Thyroid gland (tissue), 4 donors: ENCODE results near the gene LPCAT1. TPM values are rescaled to one million over a fixed set of nuclear protein-coding genes. Genes with fewer than 3 reads are reported as not detected.

Experiments
- DNase-seq, 2 donors: peaks; one replicate each; pipeline ENCODE4 v3.0.0-alpha.2; 2019
- H3K27ac ChIP-seq, 3 donors: fragments of 200-600 bp; sonication (generic); 1 replicate in 2 of 3; 2 replicates in 1 of 3; pipeline ENCODE4 v1.5.1; 2016 to 2019; ENCODE audit warnings: mild to moderate bottlenecking in 1 of 3, moderate library complexity in 1 of 3
- H3K27me3 ChIP-seq: fragments of 200-600 bp; sonication (generic); one replicate; pipeline ENCODE4 v1.5.1; 2019
- H3K36me3 ChIP-seq, 2 donors: fragments of 200-600 bp; sonication (generic); one replicate each; pipeline ENCODE4 v1.5.1; 2016 to 2019
- H3K4me1 ChIP-seq, 2 donors: fragments of 200-600 bp; sonication (generic); one replicate each; pipeline ENCODE4 v1.5.1; 2017 to 2019
- H3K4me3 ChIP-seq, 3 donors: fragments of 200-600 bp; sonication (generic); replicated peaks in 1 of 3; 1 replicate in 2 of 3; 2 replicates in 1 of 3; pipeline ENCODE4 v1.5.1; 2016; ENCODE audit warnings: mild to moderate bottlenecking in 1 of 3
- H3K9me3 ChIP-seq: fragments of 200-600 bp; sonication (generic); one replicate; pipeline ENCODE4 v1.5.1; 2017
- CTCF ChIP-seq, 6 experiments: fragments of 200-600 bp in 3 of 6; fragments of 450-650 bp in 3 of 6; sonication (generic) in 3 of 6; IDR thresholded peaks; one replicate each; pipeline ENCODE4 v1.5.1; 2016 to 2019; ENCODE audit warnings: antibody characterized with exemption in 6 of 6, mild to moderate bottlenecking in 2 of 6, inconsistent platforms in 1 of 6, moderate library complexity in 1 of 6
- POLR2A ChIP-seq, 2 donors: fragments of 450-650 bp; IDR thresholded peaks; one replicate each; pipeline ENCODE4 v1.6.1; 2017; ENCODE audit warnings: antibody characterized with exemption in 2 of 2, mild to moderate bottlenecking in 2 of 2, moderate library complexity in 1 of 2
- WGBS, 2 donors: methylation state at CpG; one replicate each; pipeline ENCODE4 v1.1.5; 2017; 5-methylcytosine and 5-hydroxymethylcytosine counted together
- intact Hi-C: fragments of 100-400 bp; cut with DNase I; formaldehyde crosslinking; loops from one replicate; pipeline ENCODE4 v1.15.1; 2023
- total RNA-seq, 4 donors: library from RNA; depleted of rRNA; stranded (reverse); fragments of >200 nt; gene quantifications; one replicate each; pipeline ENCODE4 v1.2.3, GENCODE V29; 2016

LPCAT1 gene
- total RNA-seq, 4 donors from 2014 or later: 30.9 to 35.7 (median 33.3) TPM

- Histone ChIP-seq H3K27ac (no peak overlapping the region), H3K4me1 (peaks cover 0 to 12% of the 10 kb centered on the region in 2 donors), H3K27me3 (no peaks in the 10 kb centered on the region), H3K4me3 (no peak overlapping the region), H3K36me3 (no peaks in the 10 kb centered on the region), H3K9me3 (no peaks in the 10 kb centered on the region)
- 86 to 90% methylated on average over 8 of the region's 8 CpGs for WGBS, 2 donors
- no peak for TF ChIP-seq POLR2A (IDR thresholded peaks at IDR 0.05)
- TF ChIP-seq CTCF (IDR thresholded peaks at IDR 0.05): no peak
- intact Hi-C loops: no loop called here
- no peak for DNase-seq
Measured at GRCh38 chr5:1543398-1544293, 19.9 kb upstream of the LPCAT1 start.

- Histone ChIP-seq H3K9me3 (no peaks in the 10 kb centered on the region), H3K27me3 (no peaks in the 10 kb centered on the region), H3K4me3 (no peak overlapping the region), H3K27ac (no peak overlapping the region), H3K4me1 (peaks cover 0 to 12% of the 10 kb centered on the region in 2 donors), H3K36me3 (no peaks in the 10 kb centered on the region)
- no peak for DNase-seq
- 60 to 80% methylated on average over 2 to 3 of the region's 3 CpGs for WGBS, 2 donors
- TF ChIP-seq POLR2A (IDR thresholded peaks at IDR 0.05) (no peak), CTCF (IDR thresholded peaks at IDR 0.05) (no peak)
- intact Hi-C loops: no loop called here
Measured at GRCh38 chr5:1542781-1543180, 19.0 kb upstream of the LPCAT1 start.

- Histone ChIP-seq H3K9me3 (no peaks in the 10 kb centered on the region), H3K4me3 (no peak overlapping the region), H3K4me1 (peaks cover 0 to 17% of the 10 kb centered on the region in 2 donors), H3K27ac (no peak overlapping the region), H3K36me3 (no peaks in the 10 kb centered on the region), H3K27me3 (no peaks in the 10 kb centered on the region)
- intact Hi-C loops: no loop called here
- no peak for DNase-seq
- whole genome bisulfite sequencing, 2 donors: 67 to 71% methylated on average over 10 of the region's 10 CpGs
- TF ChIP-seq POLR2A (IDR thresholded peaks at IDR 0.05): no peak
- TF ChIP-seq CTCF (IDR thresholded peaks at IDR 0.05): no peak
Measured at GRCh38 chr5:1541702-1542400, 18.1 kb upstream of the LPCAT1 start.

GRCh38 chr5:1540831-1541701, 17.3 kb upstream of the LPCAT1 start:
- H3K36me3 ChIP-seq: no peaks in the 10 kb centered on the region
- no peaks in the 10 kb centered on the region for H3K27me3 ChIP-seq
- TF ChIP-seq CTCF (IDR thresholded peaks at IDR 0.05) (no peak), POLR2A (IDR thresholded peaks at IDR 0.05) (no peak)
- peaks cover 0 to 24% of the 10 kb centered on the region in 2 donors for H3K4me1 ChIP-seq
- WGBS, 2 donors: 88 to 90% methylated on average over 10 to 11 of the region's 11 CpGs
- no peak for DNase-seq
- no peak overlapping the region for H3K4me3 ChIP-seq
- no peak overlapping the region for H3K27ac ChIP-seq
- H3K9me3 ChIP-seq: no peaks in the 10 kb centered on the region
- intact Hi-C loops: no loop called here
